ENCODE results near the gene LMBR1.

- TF ChIP-seq, protein P1, sequence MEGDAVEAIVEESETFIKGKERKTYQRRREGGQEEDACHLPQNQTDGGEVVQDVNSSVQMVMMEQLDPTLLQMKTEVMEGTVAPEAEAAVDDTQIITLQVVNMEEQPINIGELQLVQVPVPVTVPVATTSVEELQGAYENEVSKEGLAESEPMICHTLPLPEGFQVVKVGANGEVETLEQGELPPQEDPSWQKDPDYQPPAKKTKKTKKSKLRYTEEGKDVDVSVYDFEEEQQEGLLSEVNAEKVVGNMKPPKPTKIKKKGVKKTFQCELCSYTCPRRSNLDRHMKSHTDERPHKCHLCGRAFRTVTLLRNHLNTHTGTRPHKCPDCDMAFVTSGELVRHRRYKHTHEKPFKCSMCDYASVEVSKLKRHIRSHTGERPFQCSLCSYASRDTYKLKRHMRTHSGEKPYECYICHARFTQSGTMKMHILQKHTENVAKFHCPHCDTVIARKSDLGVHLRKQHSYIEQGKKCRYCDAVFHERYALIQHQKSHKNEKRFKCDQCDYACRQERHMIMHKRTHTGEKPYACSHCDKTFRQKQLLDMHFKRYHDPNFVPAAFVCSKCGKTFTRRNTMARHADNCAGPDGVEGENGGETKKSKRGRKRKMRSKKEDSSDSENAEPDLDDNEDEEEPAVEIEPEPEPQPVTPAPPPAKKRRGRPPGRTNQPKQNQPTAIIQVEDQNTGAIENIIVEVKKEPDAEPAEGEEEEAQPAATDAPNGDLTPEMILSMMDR (IDR thresholded peaks at IDR 0.05; ENCODE audit: low read depth, low read length, poor library complexity, severe bottlenecking), result no peak
- TF ChIP-seq EZH2phosphoT487 (IDR thresholded peaks at IDR 0.05; ENCODE audit: borderline replicate concordance, low read length), result no peak
Observed at GRCh38 chr7:156667110-156667426, 225.9 kb downstream of the LMBR1 start.

All from DOHH2 (cell line).